Vagina (tissue), 2 donors: ENCODE results near the gene ZNRF2. TPM values are rescaled to one million over a fixed set of nuclear protein-coding genes. Genes with fewer than 3 reads are reported as not detected.
A peak's percentile ranks its signal among the peaks of the same experiment; 100 is the strongest.

Source experiments
- DNase-seq, 2 donors: peaks; one replicate each; pipeline ENCODE4 v3.0.0-alpha.2; 2017; ENCODE audit errors: extremely low spot score in 2 of 2
- H3K27ac ChIP-seq: fragments of 200-600 bp; sonication (generic); one replicate; pipeline ENCODE4 v1.5.1; 2019
- H3K27me3 ChIP-seq: fragments of 200-600 bp; sonication (generic); one replicate; pipeline ENCODE4 v1.5.1; 2019
- H3K36me3 ChIP-seq, 2 donors: fragments of 200-600 bp; sonication (generic); one replicate each; pipeline ENCODE4 v1.5.1; 2017 to 2019
- H3K4me1 ChIP-seq: fragments of 200-600 bp; sonication (generic); one replicate; pipeline ENCODE4 v1.5.1; 2019
- H3K4me3 ChIP-seq, 2 donors: fragments of 200-600 bp; sonication (generic); 1 replicate in 1 of 2; 2 replicates in 1 of 2; pipeline ENCODE4 v1.5.1; 2016 to 2019
- H3K9me3 ChIP-seq: fragments of 200-600 bp; sonication (generic); one replicate; pipeline ENCODE4 v1.5.1; 2019
- POLR2A ChIP-seq, 2 donors: fragments of 450-650 bp; IDR thresholded peaks; one replicate each; pipeline ENCODE4 v1.6.1; 2017; ENCODE audit warnings: antibody characterized with exemption in 2 of 2, mild to moderate bottlenecking in 2 of 2, moderate library complexity in 2 of 2
- POLR2AphosphoS5 ChIP-seq, 2 donors: sonication (generic); formaldehyde crosslinking; IDR thresholded peaks; one replicate each; pipeline ENCODE4 v1.9.0; 2017; ENCODE audit warnings: antibody characterized with exemption in 2 of 2, mild to moderate bottlenecking in 2 of 2, low read depth in 1 of 2; ENCODE audit not compliant: insufficient read depth in 1 of 2
- intact Hi-C: fragments of 100-400 bp; cut with DNase I; formaldehyde crosslinking; loops from one replicate; pipeline ENCODE4 v1.15.1; 2023
- total RNA-seq: library from RNA; depleted of rRNA; stranded (reverse); fragments of >200 nt; gene quantifications from one replicate; pipeline ENCODE4 v1.2.3, GENCODE V29; 2016
- TF ChIP-seq, protein P1 (sequence below), 3 experiments: fragments of 450-650 bp in 2 of 3; fragments of 200-600 bp in 1 of 3; sonication (generic) in 1 of 3; IDR thresholded peaks; one replicate each; pipeline ENCODE4 v1.5.1; 2017 to 2019; ENCODE audit warnings: antibody characterized with exemption in 3 of 3, mild to moderate bottlenecking in 2 of 3, moderate library complexity in 2 of 3

Gene ZNRF2
- total RNA-seq, 1 donor from 2014 or later: 21.9 TPM

DNA sequence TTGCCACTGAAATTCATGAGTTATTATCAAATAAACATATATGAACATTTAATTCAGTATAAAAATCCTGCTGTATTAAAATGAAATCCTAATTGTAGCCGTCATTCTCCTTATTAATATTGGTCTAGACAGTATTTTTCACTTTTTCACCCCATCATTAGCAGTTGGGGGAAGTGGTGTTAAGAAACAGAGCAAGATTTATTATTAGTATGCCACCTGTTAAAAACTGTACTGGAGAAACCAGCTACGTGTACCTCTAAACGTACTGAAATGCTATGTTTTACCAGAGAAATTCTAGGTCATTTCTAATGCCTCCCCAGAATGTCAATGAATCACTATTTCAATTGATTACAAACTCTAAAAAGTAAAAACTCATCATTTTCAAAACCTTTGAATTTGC lies 9.8 kb upstream of the ZNRF2 start:
- no peak for DNase-seq
- intact Hi-C loops: no loop called here
- no peaks in the 10 kb centered on the region for H3K36me3 ChIP-seq
- no peaks in the 10 kb centered on the region for H3K9me3 ChIP-seq
- no peak overlapping the region for H3K4me3 ChIP-seq
- H3K27ac ChIP-seq: no peak overlapping the region
- H3K27me3 ChIP-seq: no peaks in the 10 kb centered on the region
- peaks cover 7% of the 10 kb centered on the region for H3K4me1 ChIP-seq
- no peak for TF ChIP-seq POLR2A (IDR thresholded peaks at IDR 0.05)
- no peak for TF ChIP-seq POLR2AphosphoS5 (IDR thresholded peaks at IDR 0.05; ENCODE audit: insufficient read depth in 1 of 2, low read depth in 1 of 2)
- TF ChIP-seq, protein P1, sequence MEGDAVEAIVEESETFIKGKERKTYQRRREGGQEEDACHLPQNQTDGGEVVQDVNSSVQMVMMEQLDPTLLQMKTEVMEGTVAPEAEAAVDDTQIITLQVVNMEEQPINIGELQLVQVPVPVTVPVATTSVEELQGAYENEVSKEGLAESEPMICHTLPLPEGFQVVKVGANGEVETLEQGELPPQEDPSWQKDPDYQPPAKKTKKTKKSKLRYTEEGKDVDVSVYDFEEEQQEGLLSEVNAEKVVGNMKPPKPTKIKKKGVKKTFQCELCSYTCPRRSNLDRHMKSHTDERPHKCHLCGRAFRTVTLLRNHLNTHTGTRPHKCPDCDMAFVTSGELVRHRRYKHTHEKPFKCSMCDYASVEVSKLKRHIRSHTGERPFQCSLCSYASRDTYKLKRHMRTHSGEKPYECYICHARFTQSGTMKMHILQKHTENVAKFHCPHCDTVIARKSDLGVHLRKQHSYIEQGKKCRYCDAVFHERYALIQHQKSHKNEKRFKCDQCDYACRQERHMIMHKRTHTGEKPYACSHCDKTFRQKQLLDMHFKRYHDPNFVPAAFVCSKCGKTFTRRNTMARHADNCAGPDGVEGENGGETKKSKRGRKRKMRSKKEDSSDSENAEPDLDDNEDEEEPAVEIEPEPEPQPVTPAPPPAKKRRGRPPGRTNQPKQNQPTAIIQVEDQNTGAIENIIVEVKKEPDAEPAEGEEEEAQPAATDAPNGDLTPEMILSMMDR (IDR thresholded peaks at IDR 0.05): no peak

DNA sequence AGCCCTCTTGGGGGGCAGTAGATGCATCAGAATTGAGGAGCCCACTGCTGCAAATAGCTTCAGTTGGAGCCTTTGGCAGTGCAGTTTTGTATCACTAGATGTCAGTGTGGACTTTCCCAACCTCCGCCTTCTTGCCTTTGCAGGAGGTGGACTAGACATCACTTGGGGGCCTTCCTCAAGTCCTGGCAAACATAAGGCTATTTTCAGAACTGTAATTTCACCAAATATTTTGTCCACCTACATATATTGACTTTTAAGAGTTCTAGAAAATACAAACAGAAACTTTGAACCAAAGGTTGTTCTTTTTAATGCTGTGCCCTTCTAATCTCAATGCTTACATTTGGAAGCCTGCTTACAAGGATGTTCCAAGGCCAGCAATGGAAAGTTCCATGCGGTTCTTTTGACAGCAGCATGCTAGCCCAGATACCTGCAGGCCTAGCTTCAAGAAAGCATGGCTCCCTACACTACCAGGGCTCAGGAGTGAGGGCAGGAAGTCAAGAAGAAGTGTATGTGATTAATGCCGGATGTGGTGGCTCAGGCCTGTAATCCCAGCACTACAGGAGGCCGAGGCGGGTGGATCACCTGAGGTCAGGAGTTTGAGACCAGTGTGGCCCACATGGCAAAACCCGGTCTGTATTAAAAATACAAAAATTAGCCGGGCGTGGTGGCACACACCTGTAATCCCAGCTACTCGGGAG lies 8.0 kb upstream of the ZNRF2 start:
- Histone ChIP-seq H3K36me3 (no peaks in the 10 kb centered on the region), H3K9me3 (no peaks in the 10 kb centered on the region), H3K4me1 (no peaks in the 10 kb centered on the region), H3K27me3 (no peaks in the 10 kb centered on the region), H3K27ac (no peak overlapping the region), H3K4me3 (no peak overlapping the region)
- no peak for DNase-seq
- TF ChIP-seq POLR2A (IDR thresholded peaks at IDR 0.05) (no peak), POLR2AphosphoS5 (IDR thresholded peaks at IDR 0.05; ENCODE audit: insufficient read depth in 1 of 2, low read depth in 1 of 2) (no peak)
- TF ChIP-seq, protein P1 (IDR thresholded peaks at IDR 0.05): peak in 2 of 3 experiments; percentile 26 to 41
- intact Hi-C loops: no loop called here

DNA sequence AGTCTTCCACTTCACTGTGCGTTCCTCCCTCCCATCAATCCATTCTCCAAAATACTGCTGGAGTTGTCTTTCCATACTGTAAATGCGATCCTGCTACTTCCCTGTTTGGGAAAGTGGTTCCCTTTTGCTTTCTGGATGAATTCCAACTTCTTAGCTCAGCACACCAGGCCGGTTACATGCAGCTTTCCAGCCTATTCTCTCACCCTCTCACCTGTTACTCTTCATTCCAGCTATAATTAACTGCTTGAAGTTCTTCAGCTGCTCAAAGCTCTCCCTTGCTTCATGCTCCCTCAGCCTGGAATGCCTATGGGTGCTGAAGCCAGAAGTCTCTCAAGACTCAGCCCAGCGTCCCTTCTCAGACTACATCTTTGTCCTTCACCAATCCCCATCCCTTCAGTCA lies 6.0 kb upstream of the ZNRF2 start:
- TF ChIP-seq POLR2A (IDR thresholded peaks at IDR 0.05) (no peak), POLR2AphosphoS5 (IDR thresholded peaks at IDR 0.05; ENCODE audit: insufficient read depth in 1 of 2, low read depth in 1 of 2) (no peak)
- TF ChIP-seq, protein P1 (IDR thresholded peaks at IDR 0.05): no peak
- no peaks in the 10 kb centered on the region for H3K9me3 ChIP-seq
- H3K27me3 ChIP-seq: no peaks in the 10 kb centered on the region
- no peak for DNase-seq
- no peaks in the 10 kb centered on the region for H3K36me3 ChIP-seq
- no peak overlapping the region for H3K27ac ChIP-seq
- intact Hi-C loops: no loop called here
- H3K4me3 ChIP-seq: no peak overlapping the region
- H3K4me1 ChIP-seq: no peaks in the 10 kb centered on the region

DNA sequence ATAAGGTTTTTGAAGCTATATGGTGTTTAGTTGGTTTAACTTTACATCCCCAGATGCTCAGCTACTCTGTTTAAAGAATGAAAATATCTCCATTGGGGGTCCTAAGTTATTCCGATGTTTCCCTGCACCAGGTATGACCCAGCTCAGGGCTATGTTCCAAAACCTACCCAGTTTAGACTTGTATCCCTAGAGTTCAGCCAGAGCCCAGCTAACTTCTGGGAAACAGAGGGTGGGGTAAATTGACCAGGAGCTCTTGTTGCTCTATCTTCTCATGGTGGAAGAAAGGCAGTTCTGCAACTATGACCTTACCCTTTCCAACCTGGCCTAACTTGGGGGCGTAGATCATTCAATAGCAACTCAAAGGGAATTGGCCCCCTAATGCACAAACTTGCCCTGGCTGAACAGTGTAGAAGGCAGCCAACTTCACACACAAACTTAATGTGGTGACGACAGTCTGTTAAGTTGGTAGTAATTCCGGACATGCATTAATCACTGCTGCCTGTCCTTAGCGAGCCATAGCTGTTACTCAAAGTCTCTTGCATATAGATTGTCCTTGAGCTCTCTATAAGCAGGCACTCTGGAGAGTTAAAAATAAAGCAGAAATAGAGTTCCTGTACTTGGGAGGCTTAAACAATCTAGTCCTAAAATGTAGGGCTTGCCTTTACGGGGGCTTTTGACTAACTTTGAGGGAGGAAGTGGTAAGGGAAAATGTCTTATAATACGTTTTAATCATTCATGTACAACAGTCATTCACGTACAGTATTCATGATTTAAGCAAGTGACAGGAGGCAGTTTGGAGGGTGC lies 5.3 kb upstream of the ZNRF2 start:
- Histone ChIP-seq H3K4me1 (no peaks in the 10 kb centered on the region), H3K9me3 (no peaks in the 10 kb centered on the region), H3K27ac (no peak overlapping the region), H3K27me3 (no peaks in the 10 kb centered on the region), H3K4me3 (no peak overlapping the region), H3K36me3 (no peaks in the 10 kb centered on the region)
- intact Hi-C loops: no loop called here
- TF ChIP-seq POLR2A (IDR thresholded peaks at IDR 0.05) (no peak), POLR2AphosphoS5 (IDR thresholded peaks at IDR 0.05; ENCODE audit: insufficient read depth in 1 of 2, low read depth in 1 of 2) (no peak)
- TF ChIP-seq, protein P1 (IDR thresholded peaks at IDR 0.05): no peak
- DNase-seq: no peak

DNA sequence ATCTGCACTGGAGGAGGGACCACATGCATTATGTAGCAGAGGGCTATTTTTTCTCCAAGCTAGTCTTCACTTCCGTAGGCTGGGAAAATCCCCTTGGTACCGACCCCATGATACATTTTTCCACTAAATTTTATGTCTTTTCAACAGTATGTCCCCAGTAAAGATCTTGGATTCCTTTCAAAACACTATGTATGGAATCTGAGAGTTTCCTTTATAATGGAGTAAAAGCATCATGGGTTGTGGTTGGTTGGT lies 4.8 kb upstream of the ZNRF2 start:
- no peak overlapping the region for H3K27ac ChIP-seq
- no peak for DNase-seq
- no peaks in the 10 kb centered on the region for H3K27me3 ChIP-seq
- TF ChIP-seq POLR2AphosphoS5 (IDR thresholded peaks at IDR 0.05; ENCODE audit: insufficient read depth in 1 of 2, low read depth in 1 of 2): no peak
- H3K4me3 ChIP-seq: no peak overlapping the region
- intact Hi-C loops: no loop called here
- no peaks in the 10 kb centered on the region for H3K4me1 ChIP-seq
- no peaks in the 10 kb centered on the region for H3K36me3 ChIP-seq
- no peaks in the 10 kb centered on the region for H3K9me3 ChIP-seq
